Endodermal cell (in vitro differentiated cells): ENCODE results near the gene ANKRD44. TPM values are rescaled to one million over a fixed set of nuclear protein-coding genes. Genes with fewer than 3 reads are reported as not detected.

Experiments
- DNase-seq: peaks from one replicate; pipeline ENCODE4 v3.0.0-alpha.2; 2017
- H3K27ac ChIP-seq: 2 replicates; pipeline ENCODE4 v1.5.1; 2013; ENCODE audit warnings: mild to moderate bottlenecking, low read depth, low read length, moderate library complexity
- H3K27me3 ChIP-seq: 2 replicates; pipeline ENCODE4 v1.6.1; 2013; ENCODE audit warnings: mild to moderate bottlenecking, low read length, moderate library complexity; ENCODE audit not compliant: insufficient read depth, control insufficient read depth, poor library complexity, severe bottlenecking
- H3K36me3 ChIP-seq: 2 replicates; pipeline ENCODE4 v1.7.0; 2013; ENCODE audit warnings: mild to moderate bottlenecking, low read length, moderate library complexity; ENCODE audit not compliant: control insufficient read depth, insufficient read depth
- H3K4me1 ChIP-seq: one replicate; pipeline ENCODE4 v1.7.0; 2013; ENCODE audit warnings: low read length; ENCODE audit not compliant: control insufficient read depth, insufficient read depth
- H3K4me3 ChIP-seq: 2 replicates; pipeline ENCODE4 v1.5.1; 2013; ENCODE audit warnings: mild to moderate bottlenecking, low read length, moderate library complexity
- H3K9ac ChIP-seq: 2 replicates; pipeline ENCODE4 v1.6.1; 2013; ENCODE audit warnings: mild to moderate bottlenecking, low read length, moderate library complexity; ENCODE audit not compliant: poor library complexity, severe bottlenecking; ENCODE audit errors: extremely low read depth
- H3K9me3 ChIP-seq: 2 replicates; pipeline ENCODE4 v1.6.1; 2013; ENCODE audit warnings: mild to moderate bottlenecking, low read length, moderate library complexity; ENCODE audit not compliant: control insufficient read depth
- H3K27ac Mint-ChIP-seq: 2 replicates; pipeline ENCODE4 v1.8.0; 2020; ENCODE audit warnings: mixed read lengths
- H3K27me3 Mint-ChIP-seq: 2 replicates; pipeline ENCODE4 v1.8.0; 2021; ENCODE audit warnings: mild to moderate bottlenecking, mixed read lengths; ENCODE audit not compliant: insufficient read depth
- H3K36me3 Mint-ChIP-seq: 2 replicates; pipeline ENCODE4 v1.8.0; 2020; ENCODE audit warnings: low read depth, mixed read lengths
- H3K4me1 Mint-ChIP-seq: 2 replicates; pipeline ENCODE4 v1.8.0; 2020; ENCODE audit warnings: mixed read lengths
- H3K4me3 Mint-ChIP-seq: 2 replicates; pipeline ENCODE4 v1.8.0; 2020; ENCODE audit warnings: mild to moderate bottlenecking, moderate library complexity, mixed read lengths
- H3K9me3 Mint-ChIP-seq: 2 replicates; pipeline ENCODE4 v1.8.0; 2020; ENCODE audit warnings: mild to moderate bottlenecking, mixed read lengths
- CTCF ChIP-seq: fragments of 200-600 bp; sonication (generic); conservative IDR thresholded peaks from 2 replicates; pipeline ENCODE4 v1.5.0; 2021; ENCODE audit warnings: antibody characterized with exemption, mild to moderate bottlenecking
- WGBS, 2 experiments: methylation state at CpG; one replicate each; pipeline versions ENCODE4 v1.1.5 to v1.1.7; 2013; ENCODE audit warnings: missing lambda C conversion rate in 2 of 2, mixed read lengths in 1 of 2; ENCODE audit not compliant: insufficient coverage in 1 of 2, insufficient read length in 1 of 2; 5-methylcytosine and 5-hydroxymethylcytosine counted together
- total RNA-seq, 2 donors: library from RNA; stranded (reverse); fragmentation: NEBNext Ultra II Directional in 1 of 2; extraction: Animal tissue kit (Norgen Biotek cat#: 25700) in 1 of 2; gene quantifications; 2 replicates in 1 of 2; 3 replicates in 1 of 2; pipeline ENCODE4 v1.2.1, GENCODE V29; 2021

Gene ANKRD44
- total RNA-seq, 2 donors from 2014 or later, result 6.2 to 10.6 TPM

GRCh38 chr2:197072533-197072932 lies 238.0 kb downstream of the ANKRD44 start:
- no peak overlapping the region for H3K27ac Mint-ChIP-seq
- no peak for TF ChIP-seq CTCF
- Histone ChIP-seq H3K4me3 (no peak overlapping the region), H3K9me3 (peaks cover 4% of the 10 kb centered on the region), H3K4me1 (peaks cover 6% of the 10 kb centered on the region), H3K36me3 (no peaks in the 10 kb centered on the region), H3K9ac (no peak overlapping the region), H3K27ac (no peak overlapping the region), H3K27me3 (no peaks in the 10 kb centered on the region)
- WGBS, 2 experiments, result 96 to 100% methylated on average over 2 to 3 of the region's 3 CpGs
- peaks cover 4% of the 10 kb centered on the region for H3K27me3 Mint-ChIP-seq
- H3K9me3 Mint-ChIP-seq, result peaks cover 3% of the 10 kb centered on the region
- DNase-seq, result no peak
- peaks cover 2% of the 10 kb centered on the region for H3K36me3 Mint-ChIP-seq
- peaks cover 21% of the 10 kb centered on the region for H3K4me1 Mint-ChIP-seq
- H3K4me3 Mint-ChIP-seq, result no peak overlapping the region

GRCh38 chr2:197071790-197072436 lies 238.7 kb downstream of the ANKRD44 start:
- no peak overlapping the region for H3K4me3 Mint-ChIP-seq
- 96% methylated on average over 1 of the region's 1 CpG; no CpG with 5 or more reads in 1 of the 2 experiments for WGBS, 2 experiments

GRCh38 chr2:197071213-197071612 lies 239.4 kb downstream of the ANKRD44 start:
- H3K27me3 ChIP-seq, result no peaks in the 10 kb centered on the region
- H3K36me3 ChIP-seq, result no peaks in the 10 kb centered on the region
- Mint-ChIP-seq H3K4me3 (no peak overlapping the region), H3K27ac (no peak overlapping the region), H3K36me3 (no peaks in the 10 kb centered on the region), H3K27me3 (peaks cover 4% of the 10 kb centered on the region), H3K9me3 (peaks cover 8% of the 10 kb centered on the region), H3K4me1 (peaks cover 15% of the 10 kb centered on the region)
- H3K4me1 ChIP-seq, result peaks cover 6% of the 10 kb centered on the region
- no peaks in the 10 kb centered on the region for H3K9me3 ChIP-seq
- no peak overlapping the region for H3K9ac ChIP-seq
- no peak for TF ChIP-seq CTCF
- no peak for DNase-seq
- H3K4me3 ChIP-seq, result no peak overlapping the region
- no peak overlapping the region for H3K27ac ChIP-seq
- 96% methylated on average over 1 of the region's 1 CpG; no CpG with 5 or more reads in 1 of the 2 experiments for WGBS, 2 experiments

More at GRCh38 chr2:197071790-197072436, 238.7 kb downstream of the ANKRD44 start:
- Mint-ChIP-seq H3K9me3 (peaks cover 3% of the 10 kb centered on the region), H3K4me1 (peaks cover 15% of the 10 kb centered on the region), H3K27ac (no peak overlapping the region), H3K36me3 (peaks cover 2% of the 10 kb centered on the region), H3K27me3 (peaks cover 4% of the 10 kb centered on the region)
- Histone ChIP-seq H3K36me3 (no peaks in the 10 kb centered on the region), H3K4me3 (no peak overlapping the region), H3K27ac (no peak overlapping the region), H3K4me1 (peaks cover 6% of the 10 kb centered on the region), H3K9ac (no peak overlapping the region), H3K27me3 (no peaks in the 10 kb centered on the region), H3K9me3 (peaks cover 4% of the 10 kb centered on the region)
- no peak for TF ChIP-seq CTCF
- DNase-seq, result no peak
